GM12892 (cell line): ENCODE measurements around the gene NENF.

Experiments used
- DNase-seq: peaks from one replicate; pipeline ENCODE4 v3.0.0; 2011; ENCODE audit not compliant: insufficient read length
- FAIRE-seq: peaks from 2 replicates; lab custom pipeline; 2011; peaks lifted over from hg19 to GRCh38; lab: Jason Lieb, UNC
- POLR2A ChIP-seq: IDR thresholded peaks from 2 replicates; pipeline ENCODE4 v1.6.1; 2011; ENCODE audit warnings: low read depth, low read length, control low read depth
- POLR2AphosphoS5 ChIP-seq: IDR thresholded peaks from 2 replicates; pipeline ENCODE4 v1.6.1; 2011; ENCODE audit warnings: low read depth, low read length, control low read depth
- TAF1 ChIP-seq: IDR thresholded peaks from 2 replicates; pipeline ENCODE4 v1.6.1; 2011; ENCODE audit warnings: low read depth, mild to moderate bottlenecking, control low read depth, low read length, borderline replicate concordance

The NENF gene

DNA sequence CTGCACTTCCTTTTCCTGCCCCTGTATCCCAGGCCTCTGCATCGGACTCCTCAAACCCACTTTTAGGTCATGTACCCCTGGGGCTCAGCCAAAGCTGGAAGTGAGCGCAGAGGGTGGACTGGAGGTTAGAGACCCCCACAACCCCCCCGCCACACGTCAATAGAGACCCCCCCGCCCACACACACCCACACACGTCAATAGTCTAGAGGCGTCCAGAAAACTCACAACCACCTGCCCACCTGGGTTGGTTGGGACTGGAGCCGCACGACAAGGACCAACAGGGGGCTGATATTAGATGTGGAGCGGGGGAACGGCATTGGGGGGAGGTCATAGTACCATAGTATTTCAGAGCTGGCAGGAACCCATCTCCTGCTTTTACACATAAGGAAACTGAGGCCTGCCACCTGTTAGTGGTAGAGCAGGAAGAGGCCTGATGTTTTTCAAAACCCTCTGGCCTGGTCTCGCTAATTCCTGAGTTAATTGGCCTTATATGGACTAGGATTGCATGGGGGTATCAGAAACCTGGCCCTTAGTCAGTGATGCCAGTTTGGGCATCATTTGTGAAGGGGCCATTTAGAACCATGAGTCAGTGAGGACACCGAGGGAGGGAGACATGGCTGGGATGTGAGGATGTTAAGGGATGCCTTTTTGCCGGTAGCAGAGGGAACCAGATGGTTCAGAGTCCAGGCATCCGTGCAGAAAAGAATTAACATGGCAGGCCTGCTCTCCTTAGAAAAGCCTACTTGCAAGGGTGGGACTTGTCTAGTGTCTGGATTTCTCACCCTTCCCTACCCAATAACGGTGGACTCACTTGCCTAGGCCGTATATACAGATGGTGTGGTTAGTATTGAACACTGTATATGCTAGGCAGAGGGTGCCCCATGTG is 1.1 kb downstream of the NENF start:
- DNase-seq (no peak), FAIRE-seq (no peak)
- TF ChIP-seq TAF1 (no peak), POLR2A (no peak), POLR2AphosphoS5 (no peak)

DNA sequence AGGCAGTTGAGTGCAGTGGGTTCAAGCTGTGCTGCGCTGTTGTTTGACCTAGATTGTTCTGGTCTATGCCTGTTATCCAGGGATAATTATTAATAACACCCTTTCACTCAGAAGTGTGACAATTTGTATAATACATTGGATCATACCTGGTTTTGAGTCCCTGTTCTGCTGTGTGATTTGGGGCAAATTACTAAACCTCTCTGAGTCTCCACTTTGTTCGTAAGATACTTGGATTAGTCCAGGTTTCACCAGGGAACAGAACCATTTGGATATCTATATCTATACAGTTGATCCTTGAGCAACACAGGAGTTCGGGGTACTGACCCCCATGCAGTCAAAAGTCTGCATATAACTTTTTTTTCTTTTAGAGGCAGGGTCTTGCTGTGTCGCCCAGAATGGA is 2.3 kb downstream of the NENF start:
- TF ChIP-seq POLR2A = no peak
- FAIRE-seq = no peak
- no peak for DNase-seq

DNA sequence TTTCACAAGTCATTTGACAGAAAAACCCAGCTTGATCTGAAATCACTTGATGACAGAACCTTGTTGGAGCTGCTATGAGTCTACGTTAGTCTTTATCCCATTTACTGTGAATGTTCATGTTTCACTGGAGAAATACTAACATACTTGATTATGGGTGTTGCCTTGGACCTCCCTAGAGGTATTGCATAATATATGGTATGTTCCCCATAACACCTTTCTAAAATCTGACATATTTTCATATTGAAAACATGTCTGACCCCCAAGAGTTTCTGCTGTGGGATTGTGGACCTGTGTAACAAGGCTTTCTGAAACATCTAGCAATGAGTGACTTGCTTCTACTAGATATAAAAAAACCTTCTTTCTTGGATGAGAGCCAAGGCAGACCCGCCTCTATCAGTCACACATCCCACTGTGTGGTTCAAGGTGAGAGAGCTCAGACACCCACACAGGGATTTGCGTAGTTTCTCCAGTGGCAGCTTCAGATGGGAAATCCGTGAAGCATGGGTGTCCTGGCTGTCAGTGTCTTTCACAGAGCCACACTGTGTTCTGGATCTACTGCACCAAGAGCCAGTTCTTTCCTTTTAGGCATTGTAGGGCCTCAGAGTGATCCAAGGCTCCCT is 4.6 kb downstream of the NENF start:
- FAIRE-seq = no peak
- TF ChIP-seq TAF1 = no peak
- no peak for DNase-seq

DNA sequence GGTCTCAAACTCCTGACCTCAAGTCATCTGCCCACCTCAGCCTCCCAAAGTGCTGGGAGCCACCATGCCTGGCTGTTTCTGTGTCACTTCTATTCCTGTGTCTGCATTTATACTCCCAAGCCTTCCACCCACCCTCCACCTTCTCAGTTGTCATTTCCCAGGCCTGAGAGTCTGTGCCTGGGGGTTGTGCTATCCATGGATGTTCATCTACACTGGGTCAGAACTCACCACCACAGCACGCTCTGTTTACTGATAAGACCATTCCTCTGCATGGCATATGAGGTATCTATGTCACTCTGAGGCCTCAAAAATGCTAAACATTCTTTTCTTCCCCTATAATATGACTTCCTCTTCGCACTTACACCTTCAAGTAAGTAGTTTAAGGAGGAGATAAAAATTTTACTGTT is 6.1 kb downstream of the NENF start:
- no peak for FAIRE-seq
- DNase-seq = no peak
- no peak for TF ChIP-seq TAF1
- TF ChIP-seq POLR2A = no peak
- no peak for TF ChIP-seq POLR2AphosphoS5

DNA sequence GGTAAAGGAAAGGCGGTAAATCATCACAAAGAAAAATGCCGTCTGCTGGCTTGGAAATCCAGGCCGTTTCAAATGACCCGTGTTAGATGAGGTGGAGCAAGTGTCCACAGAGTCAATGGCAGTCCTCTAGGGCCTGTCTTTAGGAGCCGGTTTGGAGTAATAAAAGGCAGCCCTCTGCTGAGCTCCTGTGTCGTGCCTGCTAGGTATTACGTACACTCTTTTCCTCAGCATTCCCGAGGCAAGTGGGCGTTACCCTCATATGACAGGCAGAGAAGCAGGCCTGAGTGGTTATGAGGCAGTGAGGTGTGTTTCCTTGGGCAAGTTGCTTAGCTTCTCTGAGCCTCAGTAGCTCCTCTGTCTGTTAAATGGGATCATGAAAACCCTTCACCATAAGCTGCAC is 7.7 kb downstream of the NENF start:
- DNase-seq (no peak), FAIRE-seq (no peak)
- no peak for TF ChIP-seq TAF1
- no peak for TF ChIP-seq POLR2A
- TF ChIP-seq POLR2AphosphoS5 = no peak

DNA sequence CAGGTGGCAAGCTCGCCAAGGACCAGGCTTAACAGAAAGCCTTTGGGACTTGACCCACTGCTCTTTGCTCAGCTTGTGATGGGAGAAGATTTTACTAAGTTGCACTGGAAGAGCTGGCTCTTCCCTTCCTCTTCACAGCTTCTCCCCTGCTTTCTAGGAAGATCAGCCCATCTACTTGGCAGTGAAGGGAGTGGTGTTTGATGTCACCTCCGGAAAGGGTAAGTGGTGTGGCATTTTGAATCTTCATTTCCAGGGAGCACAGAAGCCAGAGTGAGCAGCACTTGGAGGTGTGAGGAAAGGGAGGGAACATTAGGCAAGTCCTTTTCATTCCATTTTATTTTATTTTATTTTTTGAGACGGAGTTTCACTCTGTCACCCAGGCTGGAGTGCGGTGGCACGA is 9.7 kb downstream of the NENF start:
- no peak for TF ChIP-seq TAF1
- no peak for TF ChIP-seq POLR2A
- no peak for TF ChIP-seq POLR2AphosphoS5
- FAIRE-seq (no peak), DNase-seq (no peak)

DNA sequence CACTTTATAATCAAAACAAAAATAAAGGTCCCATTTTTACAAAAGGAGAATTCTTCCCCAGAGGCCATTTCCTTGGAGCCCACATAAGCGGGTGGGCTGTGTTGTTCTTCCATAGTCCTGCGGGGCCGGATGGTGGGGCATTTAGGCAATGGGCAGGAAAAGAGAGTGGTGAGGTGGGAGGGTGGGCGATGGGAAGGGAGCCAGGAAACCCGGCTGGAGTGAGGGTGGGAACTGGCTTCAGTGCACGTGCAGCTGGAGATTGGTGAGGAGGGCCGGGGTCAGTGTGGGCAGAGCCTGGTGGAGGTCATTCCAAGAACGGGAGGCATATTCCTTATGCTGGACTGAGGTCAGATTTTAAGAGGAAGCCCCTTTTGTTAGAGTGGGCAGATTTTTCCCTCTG is 13.6 kb downstream of the NENF start:
- FAIRE-seq = no peak
- TF ChIP-seq POLR2A (no peak), TAF1 (no peak), POLR2AphosphoS5 (no peak)
- DNase-seq = no peak

DNA sequence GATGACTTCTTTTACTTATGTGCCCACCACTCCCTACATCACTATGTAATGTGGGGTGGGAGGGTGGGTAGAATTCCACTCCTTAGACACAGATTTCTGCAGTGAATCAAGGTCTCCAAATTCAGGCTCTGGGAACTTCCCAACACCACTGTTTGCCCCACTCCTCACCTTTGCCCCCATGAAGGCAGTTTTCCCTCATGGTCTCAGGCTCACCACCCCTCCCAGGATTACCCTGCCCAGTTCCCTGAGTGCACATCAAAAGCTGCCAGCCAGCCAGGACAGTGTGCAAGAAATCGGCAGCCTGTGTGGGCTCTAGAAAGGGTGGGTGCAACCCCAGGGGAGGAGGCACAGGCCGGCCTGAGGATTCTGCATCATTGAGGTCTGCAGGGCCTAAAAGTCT is 14.8 kb downstream of the NENF start:
- no peak for TF ChIP-seq POLR2A
- no peak for TF ChIP-seq TAF1
- no peak for TF ChIP-seq POLR2AphosphoS5
- DNase-seq (no peak), FAIRE-seq (no peak)

DNA sequence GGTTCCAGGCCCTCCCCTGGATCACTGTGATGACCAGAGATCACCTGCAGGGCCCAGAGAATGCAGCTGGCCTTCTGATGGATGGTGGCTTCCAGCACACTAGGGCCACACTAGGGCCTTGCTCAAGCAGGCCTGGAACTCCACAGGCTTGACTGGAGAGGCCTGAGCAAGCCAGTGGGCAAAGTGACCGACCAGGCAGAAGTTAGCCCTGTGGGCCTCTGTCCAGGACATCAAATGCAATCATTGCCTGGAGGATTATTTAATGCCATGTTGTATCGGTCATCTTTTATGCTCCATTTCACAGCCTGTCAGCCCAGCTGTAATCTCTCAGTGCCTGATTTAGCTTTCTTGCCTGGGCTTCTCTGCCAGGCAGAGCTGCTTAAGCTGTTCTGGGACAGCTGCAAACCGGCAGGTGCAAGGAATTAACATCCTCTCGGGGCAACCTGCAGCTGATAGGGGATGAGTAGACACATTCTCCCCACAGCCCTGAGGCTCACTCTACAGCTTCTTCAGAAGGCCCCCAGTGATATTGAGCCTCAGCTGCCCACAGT is 17.7 kb downstream of the NENF start:
- FAIRE-seq = no peak
- TF ChIP-seq POLR2AphosphoS5 = no peak
- TF ChIP-seq POLR2A = no peak
- TF ChIP-seq TAF1 = no peak

DNA sequence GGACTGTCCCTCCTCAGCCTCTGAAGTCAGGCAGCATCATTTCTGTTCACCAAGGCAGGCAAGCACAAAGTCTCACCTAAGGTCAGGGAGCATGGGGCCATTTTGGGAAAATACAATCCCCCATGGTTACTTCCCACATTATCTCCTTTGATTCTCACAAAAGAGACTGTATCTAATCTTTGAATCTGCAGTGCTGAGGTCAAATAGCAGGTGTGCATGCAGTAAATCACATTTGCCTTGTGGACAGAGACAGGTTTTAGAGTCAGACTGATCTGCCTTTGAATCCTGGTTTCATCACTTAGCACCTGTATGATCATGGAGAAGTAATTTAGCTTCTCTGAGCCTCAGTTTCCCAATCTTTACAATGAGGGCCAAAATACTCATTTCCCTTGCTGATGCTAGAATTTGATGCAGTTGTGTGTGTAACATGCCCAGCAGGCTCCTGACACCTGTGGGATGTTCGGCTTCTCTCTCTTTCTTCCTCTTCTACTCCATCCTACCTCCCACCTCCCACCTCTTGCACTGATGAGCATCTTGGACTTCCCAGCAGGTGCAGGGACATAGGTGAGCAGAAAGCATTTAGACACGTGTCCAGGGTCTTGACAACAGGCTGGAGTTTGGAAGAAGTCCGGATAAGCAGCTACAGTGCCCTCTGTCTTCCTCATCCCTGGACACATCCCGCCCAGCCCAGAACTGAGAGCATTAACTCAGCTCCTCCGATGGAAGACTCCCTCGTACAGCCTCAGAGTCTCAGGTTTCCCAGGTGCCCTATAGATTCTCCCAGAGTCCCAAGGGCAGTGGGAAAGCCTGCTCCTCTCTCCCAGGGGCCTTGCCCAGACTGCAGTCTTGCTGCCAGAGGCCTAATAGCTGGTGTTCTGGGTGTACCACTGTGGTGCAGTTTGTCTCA is 18.9 kb downstream of the NENF start:
- TF ChIP-seq POLR2A = no peak
- no peak for TF ChIP-seq POLR2AphosphoS5
- no peak for TF ChIP-seq TAF1
- FAIRE-seq (no peak), DNase-seq (no peak)

More for the DNA sequence above, 17.7 kb downstream of the NENF start:
- no peak for DNase-seq

DNA sequence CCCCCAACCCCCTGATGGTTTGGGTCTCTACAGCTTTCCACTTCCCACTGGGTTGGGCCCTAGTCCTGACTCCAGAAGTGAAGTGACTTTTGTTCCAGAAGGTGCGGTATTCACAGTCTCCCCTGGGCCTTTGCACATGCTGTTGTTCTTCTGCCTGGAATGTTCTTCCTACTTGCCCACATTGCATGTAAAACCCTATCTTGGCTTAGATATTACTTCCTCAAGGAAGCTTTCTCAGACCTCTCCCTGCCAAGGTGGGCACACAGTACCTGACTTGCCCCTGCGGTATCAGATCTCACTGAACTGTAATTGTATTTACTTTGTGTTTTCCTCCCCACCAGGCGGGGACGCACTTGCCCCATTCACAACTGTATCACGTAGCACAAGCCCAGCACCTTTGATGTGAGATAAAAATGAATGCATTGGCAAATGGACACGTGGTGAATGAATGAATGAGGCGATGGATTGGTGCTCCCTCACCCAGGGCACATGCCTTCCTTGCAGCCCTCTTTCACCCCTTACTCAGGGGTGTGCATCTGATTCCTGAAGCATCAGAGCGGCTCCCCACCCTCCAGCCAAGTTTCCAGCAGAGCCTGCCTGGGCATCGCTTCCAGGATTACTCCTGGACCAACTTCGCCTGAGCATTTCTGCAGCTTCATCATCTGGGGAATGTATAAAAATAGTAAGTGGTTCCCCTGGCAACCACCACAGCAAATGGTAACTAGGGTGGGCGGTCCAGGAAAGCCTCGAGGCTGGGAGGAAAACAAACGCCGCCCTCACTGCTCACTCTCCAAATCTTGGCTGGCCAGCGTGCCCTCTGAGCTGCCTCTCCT is 19.8 kb downstream of the NENF start:
- no peak for FAIRE-seq
- DNase-seq = no peak
- no peak for TF ChIP-seq POLR2A
- TF ChIP-seq POLR2AphosphoS5 = no peak
- TF ChIP-seq TAF1 = no peak
